Ovary (tissue), 3 donors: ENCODE results near the gene MN1.

Experiments
- POLR2A ChIP-seq: fragments of 450-650 bp; IDR thresholded peaks from one replicate; pipeline ENCODE4 v1.6.1; 2017; ENCODE audit warnings: antibody characterized with exemption, mild to moderate bottlenecking, moderate library complexity
- TF ChIP-seq, protein P1 (sequence below), 3 donors: fragments of 450-650 bp in 2 of 3; fragments of 200-600 bp in 1 of 3; IDR thresholded peaks; one replicate each; pipeline versions ENCODE4 v1.5.1 to v1.8.0; 2016 to 2022; ENCODE audit warnings: antibody characterized with exemption in 3 of 3, mild to moderate bottlenecking in 1 of 3
- donor health status: DM: no; HTN: no; CAD: no.

DNA sequence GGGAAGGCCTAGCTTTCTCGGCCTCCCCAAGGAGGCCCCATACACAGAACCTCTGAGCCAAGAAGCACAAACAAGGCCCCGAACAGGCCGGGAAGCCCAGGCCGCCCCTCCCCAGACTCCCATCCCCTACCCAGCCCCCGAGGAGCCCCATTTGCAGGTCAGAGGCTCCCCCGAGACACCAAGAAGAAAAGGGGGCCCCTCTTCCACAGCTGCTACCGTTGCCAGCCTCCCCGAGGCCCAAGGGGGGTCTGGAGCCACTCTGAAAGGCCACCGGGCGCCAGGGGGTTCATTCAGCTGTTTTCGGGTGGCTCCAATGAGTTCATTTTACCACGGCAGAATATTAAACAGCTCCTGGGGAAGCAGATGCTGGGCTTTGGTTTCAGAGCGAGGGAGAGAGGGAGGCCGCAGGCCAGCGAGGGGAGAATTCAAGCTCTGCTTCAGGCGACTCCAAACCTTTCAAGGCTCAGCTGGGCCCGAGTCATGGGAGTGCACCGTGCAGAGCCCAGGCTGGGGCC, 28.5 kb downstream of the MN1 start:
- TF ChIP-seq, protein P1, sequence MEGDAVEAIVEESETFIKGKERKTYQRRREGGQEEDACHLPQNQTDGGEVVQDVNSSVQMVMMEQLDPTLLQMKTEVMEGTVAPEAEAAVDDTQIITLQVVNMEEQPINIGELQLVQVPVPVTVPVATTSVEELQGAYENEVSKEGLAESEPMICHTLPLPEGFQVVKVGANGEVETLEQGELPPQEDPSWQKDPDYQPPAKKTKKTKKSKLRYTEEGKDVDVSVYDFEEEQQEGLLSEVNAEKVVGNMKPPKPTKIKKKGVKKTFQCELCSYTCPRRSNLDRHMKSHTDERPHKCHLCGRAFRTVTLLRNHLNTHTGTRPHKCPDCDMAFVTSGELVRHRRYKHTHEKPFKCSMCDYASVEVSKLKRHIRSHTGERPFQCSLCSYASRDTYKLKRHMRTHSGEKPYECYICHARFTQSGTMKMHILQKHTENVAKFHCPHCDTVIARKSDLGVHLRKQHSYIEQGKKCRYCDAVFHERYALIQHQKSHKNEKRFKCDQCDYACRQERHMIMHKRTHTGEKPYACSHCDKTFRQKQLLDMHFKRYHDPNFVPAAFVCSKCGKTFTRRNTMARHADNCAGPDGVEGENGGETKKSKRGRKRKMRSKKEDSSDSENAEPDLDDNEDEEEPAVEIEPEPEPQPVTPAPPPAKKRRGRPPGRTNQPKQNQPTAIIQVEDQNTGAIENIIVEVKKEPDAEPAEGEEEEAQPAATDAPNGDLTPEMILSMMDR (IDR thresholded peaks at IDR 0.05) = no peak
- TF ChIP-seq POLR2A = no peak
